Fibroblast of skin of right quadriceps (primary cell): ENCODE data around the gene BBS1.
"Not testable (repeated sequence)": the region's sequence is repeated elsewhere in the genome, so short reads cannot be mapped to it uniquely, and the experiment has no call there.

Source experiments
- DNase-seq: peaks from one replicate; pipeline ENCODE4 v3.0.0-alpha.2; 2013

BBS1 gene

DNA sequence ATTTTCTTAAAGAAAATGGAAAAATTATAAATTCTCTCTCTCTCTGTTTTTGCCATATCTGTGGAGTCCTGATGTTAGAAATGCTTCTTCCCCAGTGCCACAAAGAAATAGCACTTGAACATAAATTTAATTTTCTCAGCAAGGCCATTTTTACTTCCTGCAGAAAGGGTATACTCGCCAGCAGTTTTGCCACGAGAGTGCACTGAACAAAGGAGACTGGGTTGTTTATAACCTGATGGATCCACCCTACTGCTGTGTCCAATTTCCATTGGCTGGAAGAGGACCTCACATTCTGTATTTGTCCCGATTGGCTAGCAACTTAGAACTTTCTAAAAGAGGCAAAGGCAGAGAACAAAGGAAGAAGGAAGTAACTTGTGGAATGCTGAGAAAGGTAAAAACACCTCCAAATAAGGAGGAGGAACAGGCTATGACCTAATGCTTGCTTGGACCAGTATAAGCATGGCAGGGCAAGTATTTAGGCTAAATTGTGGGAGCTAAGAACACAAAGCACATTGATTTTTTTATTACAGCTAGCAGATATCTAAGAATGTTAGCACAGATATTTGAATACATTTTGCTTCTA lies 72.2 kb downstream of the BBS1 start:
- DNase-seq = not testable (repeated sequence)
